HepG2 (cell line): ENCODE data around the gene SPPL2B. TPM values are rescaled to one million over a fixed set of nuclear protein-coding genes. Genes with fewer than 3 reads are reported as not detected.
A peak's percentile ranks its signal among the peaks of the same experiment; 100 is the strongest.

Experiments
- CHD2 ChIP-seq: IDR thresholded peaks from 2 replicates; pipeline ENCODE4 v1.6.1; 2011; ENCODE audit warnings: low read depth, low read length, improper control_type of control experiment
- KMT2B ChIP-seq: IDR thresholded peaks from 2 replicates; pipeline ENCODE4 v1.6.1; 2016; ENCODE audit warnings: missing genetic modification reagents, missing compliant biosample characterization
- MATR3 ChIP-seq: sonication (generic); formaldehyde crosslinking; IDR thresholded peaks from 2 replicates; pipeline ENCODE4 v1.4.0; 2020; ENCODE audit warnings: missing genetic modification reagents
- MZF1 ChIP-seq: sonication (generic); formaldehyde crosslinking; IDR thresholded peaks from 2 replicates; pipeline ENCODE4 v1.8.1; 2023; ENCODE audit warnings: mild to moderate bottlenecking, missing genetic modification reagents, borderline replicate concordance
- PCBP2 ChIP-seq: fragments of 200-400 bp; formaldehyde crosslinking; optimal IDR thresholded peaks from 2 replicates; pipeline ENCODE3; 2018; ENCODE audit warnings: low read length, low read depth; ENCODE audit not compliant: poor library complexity, severe bottlenecking
- RAD21 ChIP-seq: fragments of 450-650 bp; formaldehyde crosslinking; IDR thresholded peaks from 2 replicates; pipeline ENCODE4 v1.5.0; 2020; ENCODE audit warnings: mild to moderate bottlenecking
- ZBTB38 ChIP-seq: sonication (generic); formaldehyde crosslinking; IDR thresholded peaks from 2 replicates; pipeline ENCODE4 v1.5.1; 2020; ENCODE audit warnings: mild to moderate bottlenecking, missing genetic modification reagents
- ZFP82 ChIP-seq: sonication (generic); formaldehyde crosslinking; IDR thresholded peaks from 2 replicates; pipeline ENCODE4 v1.5.1; 2020; ENCODE audit warnings: mild to moderate bottlenecking, missing genetic modification reagents, borderline replicate concordance
- ZNF234 ChIP-seq: sonication (generic); formaldehyde crosslinking; conservative IDR thresholded peaks from 2 replicates; pipeline ENCODE4 v1.5.1; 2020; ENCODE audit warnings: mild to moderate bottlenecking, missing genetic modification reagents
- ZNF501 ChIP-seq: sonication (generic); formaldehyde crosslinking; IDR thresholded peaks from 2 replicates; pipeline ENCODE4 v1.5.1; 2020; ENCODE audit warnings: mild to moderate bottlenecking, moderate library complexity, missing genetic modification reagents
- ZNF598 ChIP-seq: sonication (generic); formaldehyde crosslinking; IDR thresholded peaks from 2 replicates; pipeline ENCODE4 v1.5.1; 2020; ENCODE audit warnings: mild to moderate bottlenecking, missing genetic modification reagents, borderline replicate concordance
- ZNF615 ChIP-seq: sonication (generic); formaldehyde crosslinking; IDR thresholded peaks from 2 replicates; pipeline ENCODE4 v1.5.0; 2020; ENCODE audit warnings: mild to moderate bottlenecking, missing genetic modification reagents, borderline replicate concordance
- ZNF724P ChIP-seq: sonication (generic); formaldehyde crosslinking; IDR thresholded peaks from 2 replicates; pipeline ENCODE4 v1.8.0; 2022; ENCODE audit warnings: missing genetic modification reagents, borderline replicate concordance
- ZSCAN31 ChIP-seq: sonication (generic); formaldehyde crosslinking; IDR thresholded peaks from 2 replicates; pipeline ENCODE4 v1.5.0; 2020; ENCODE audit warnings: low read depth, mild to moderate bottlenecking, missing genetic modification reagents
- polyA plus RNA-seq, 8 experiments: library from polyadenylated mRNA; depleted of rRNA in 3 of 8; stranded (reverse) in 7 of 8; unstranded in 1 of 8; fragments of >200 nt; fragmentation: Illumina TruSeq in 4 of 8; extraction: Trizol in 4 of 8; gene quantifications; 2 replicates each; pipeline versions ENCODE4 v1.2.1 to v1.2.3, GENCODE V29; 2011 to 2016; ENCODE audit warnings: low read depth in 4 of 8, missing spikeins in 1 of 8, mixed read lengths in 1 of 8; ENCODE audit not compliant: insufficient read depth in 1 of 8
- total RNA-seq, 5 experiments: library from RNA; depleted of rRNA; stranded (reverse); fragments of >200 nt; fragmentation: Illumina TruSeq; extraction: Trizol; gene quantifications; 2 replicates each; pipeline ENCODE4 v1.2.3, GENCODE V29; 2016; ENCODE audit warnings: low read depth in 1 of 5
- TF ChIP-seq, protein P1 (sequence below): sonication (generic); formaldehyde crosslinking; IDR thresholded peaks from 2 replicates; pipeline ENCODE4 v1.5.0; 2020; ENCODE audit warnings: missing genetic modification reagents
- TF ChIP-seq, protein P2 (sequence below): sonication (generic); formaldehyde crosslinking; IDR thresholded peaks from 2 replicates; pipeline ENCODE4 v1.4.0; 2020; ENCODE audit warnings: missing genetic modification reagents
- TF ChIP-seq, protein P3 (sequence below): sonication (generic); formaldehyde crosslinking; IDR thresholded peaks from 2 replicates; pipeline ENCODE4 v1.4.0; 2020; ENCODE audit warnings: missing genetic modification reagents
- TF ChIP-seq, protein P4 (sequence below): sonication (generic); formaldehyde crosslinking; IDR thresholded peaks from 2 replicates; pipeline ENCODE4 v1.4.0; 2020; ENCODE audit warnings: mild to moderate bottlenecking, missing genetic modification reagents
- TF ChIP-seq, protein P5 (sequence below): IDR thresholded peaks from 2 replicates; pipeline ENCODE4 v1.6.1; 2016; ENCODE audit warnings: control low read depth

The SPPL2B gene
- total and polyA plus RNA-seq, 2 of the 13 experiments (the other 11 are each of a cell fraction or from before 2014, with no cell fraction given) = 14.9 to 15.2 TPM

DNA sequence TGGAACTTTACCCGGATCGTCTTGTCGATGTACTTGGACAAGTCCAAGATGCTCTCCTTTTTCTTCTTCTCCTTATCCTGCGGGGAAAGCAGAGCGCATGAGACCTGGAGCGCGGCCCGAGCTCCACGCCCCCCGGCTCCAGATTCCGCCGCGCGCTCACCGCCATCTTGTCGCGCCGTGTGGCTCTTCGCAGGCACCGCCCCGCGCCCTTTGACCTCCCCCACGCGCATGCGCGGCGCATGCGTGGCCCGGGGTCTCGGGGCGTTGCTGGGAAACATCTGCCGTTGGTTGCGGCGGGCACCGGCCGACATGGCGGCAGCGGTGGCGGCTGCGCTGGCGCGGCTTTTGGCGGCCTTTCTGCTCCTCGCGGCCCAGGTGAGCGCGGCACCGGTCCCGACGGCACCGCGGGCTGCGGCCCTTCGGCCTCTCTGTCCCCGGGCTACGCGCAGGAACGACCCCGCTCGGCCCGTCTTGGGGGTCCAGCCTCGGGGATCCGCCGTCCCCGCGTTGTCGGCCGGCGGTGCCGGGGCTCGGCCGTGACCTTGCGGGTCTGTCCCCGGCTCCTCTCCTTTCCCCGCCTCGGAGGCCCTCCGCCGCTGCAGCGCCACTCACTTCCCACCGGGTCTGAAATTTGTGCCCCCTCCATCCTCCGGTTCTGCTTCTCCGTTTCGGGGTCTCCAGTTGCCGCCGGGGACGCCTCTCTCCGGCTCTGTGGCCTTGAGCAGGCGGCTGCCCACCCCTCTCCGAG is at the start of gene SPPL2B, which contains the start of gene LSM7 (continued):
- TF ChIP-seq, protein P1, sequence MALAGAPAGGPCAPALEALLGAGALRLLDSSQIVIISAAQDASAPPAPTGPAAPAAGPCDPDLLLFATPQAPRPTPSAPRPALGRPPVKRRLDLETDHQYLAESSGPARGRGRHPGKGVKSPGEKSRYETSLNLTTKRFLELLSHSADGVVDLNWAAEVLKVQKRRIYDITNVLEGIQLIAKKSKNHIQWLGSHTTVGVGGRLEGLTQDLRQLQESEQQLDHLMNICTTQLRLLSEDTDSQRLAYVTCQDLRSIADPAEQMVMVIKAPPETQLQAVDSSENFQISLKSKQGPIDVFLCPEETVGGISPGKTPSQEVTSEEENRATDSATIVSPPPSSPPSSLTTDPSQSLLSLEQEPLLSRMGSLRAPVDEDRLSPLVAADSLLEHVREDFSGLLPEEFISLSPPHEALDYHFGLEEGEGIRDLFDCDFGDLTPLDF (CRISPR knock-in tag) = 0 out of 2 replicates have a peak, but pooled peaks have one; percentile 62
- TF ChIP-seq CHD2 = peak; percentile 49; the same call in 1 of the 2 replicates
- TF ChIP-seq MZF1 (CRISPR knock-in tag) = no peak
- TF ChIP-seq ZNF234 (CRISPR knock-in tag) = no peak; the same call in 1 of the 2 replicates
- no peak for TF ChIP-seq ZNF615 (CRISPR knock-in tag)
- TF ChIP-seq ZNF724P (CRISPR knock-in tag) = peak; percentile 59; the same call in 1 of the 2 replicates
- peak; percentile 52; the same call in 1 of the 2 replicates for TF ChIP-seq ZNF501 (CRISPR knock-in tag)
- TF ChIP-seq, protein P2, sequence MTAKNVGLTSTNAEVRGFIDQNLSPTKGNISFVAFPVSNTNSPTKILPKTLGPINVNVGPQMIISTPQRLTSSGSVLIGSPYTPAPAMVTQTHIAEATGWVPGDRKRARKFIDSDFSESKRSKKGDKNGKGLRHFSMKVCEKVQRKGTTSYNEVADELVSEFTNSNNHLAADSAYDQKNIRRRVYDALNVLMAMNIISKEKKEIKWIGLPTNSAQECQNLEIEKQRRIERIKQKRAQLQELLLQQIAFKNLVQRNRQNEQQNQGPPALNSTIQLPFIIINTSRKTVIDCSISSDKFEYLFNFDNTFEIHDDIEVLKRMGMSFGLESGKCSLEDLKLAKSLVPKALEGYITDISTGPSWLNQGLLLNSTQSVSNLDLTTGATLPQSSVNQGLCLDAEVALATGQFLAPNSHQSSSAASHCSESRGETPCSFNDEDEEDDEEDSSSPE (CRISPR knock-in tag) = 0 out of 2 replicates have a peak, but pooled peaks have one; percentile 57
- TF ChIP-seq ZNF598 (CRISPR knock-in tag) = no peak
- TF ChIP-seq, protein P3, sequence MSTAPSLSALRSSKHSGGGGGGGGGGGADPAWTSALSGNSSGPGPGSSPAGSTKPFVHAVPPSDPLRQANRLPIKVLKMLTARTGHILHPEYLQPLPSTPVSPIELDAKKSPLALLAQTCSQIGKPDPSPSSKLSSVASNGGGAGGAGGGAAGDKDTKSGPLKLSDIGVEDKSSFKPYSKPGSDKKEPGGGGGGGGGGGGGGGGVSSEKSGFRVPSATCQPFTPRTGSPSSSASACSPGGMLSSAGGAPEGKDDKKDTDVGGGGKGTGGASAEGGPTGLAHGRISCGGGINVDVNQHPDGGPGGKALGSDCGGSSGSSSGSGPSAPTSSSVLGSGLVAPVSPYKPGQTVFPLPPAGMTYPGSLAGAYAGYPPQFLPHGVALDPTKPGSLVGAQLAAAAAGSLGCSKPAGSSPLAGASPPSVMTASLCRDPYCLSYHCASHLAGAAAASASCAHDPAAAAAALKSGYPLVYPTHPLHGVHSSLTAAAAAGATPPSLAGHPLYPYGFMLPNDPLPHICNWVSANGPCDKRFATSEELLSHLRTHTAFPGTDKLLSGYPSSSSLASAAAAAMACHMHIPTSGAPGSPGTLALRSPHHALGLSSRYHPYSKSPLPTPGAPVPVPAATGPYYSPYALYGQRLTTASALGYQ = no peak
- TF ChIP-seq RAD21 (CRISPR knock-in tag) = peak; percentile 47; the same call in 1 of the 2 replicates
- TF ChIP-seq ZBTB38 (CRISPR knock-in tag) = peak; percentile 21; the same call in 1 of the 2 replicates
- TF ChIP-seq, protein P4, sequence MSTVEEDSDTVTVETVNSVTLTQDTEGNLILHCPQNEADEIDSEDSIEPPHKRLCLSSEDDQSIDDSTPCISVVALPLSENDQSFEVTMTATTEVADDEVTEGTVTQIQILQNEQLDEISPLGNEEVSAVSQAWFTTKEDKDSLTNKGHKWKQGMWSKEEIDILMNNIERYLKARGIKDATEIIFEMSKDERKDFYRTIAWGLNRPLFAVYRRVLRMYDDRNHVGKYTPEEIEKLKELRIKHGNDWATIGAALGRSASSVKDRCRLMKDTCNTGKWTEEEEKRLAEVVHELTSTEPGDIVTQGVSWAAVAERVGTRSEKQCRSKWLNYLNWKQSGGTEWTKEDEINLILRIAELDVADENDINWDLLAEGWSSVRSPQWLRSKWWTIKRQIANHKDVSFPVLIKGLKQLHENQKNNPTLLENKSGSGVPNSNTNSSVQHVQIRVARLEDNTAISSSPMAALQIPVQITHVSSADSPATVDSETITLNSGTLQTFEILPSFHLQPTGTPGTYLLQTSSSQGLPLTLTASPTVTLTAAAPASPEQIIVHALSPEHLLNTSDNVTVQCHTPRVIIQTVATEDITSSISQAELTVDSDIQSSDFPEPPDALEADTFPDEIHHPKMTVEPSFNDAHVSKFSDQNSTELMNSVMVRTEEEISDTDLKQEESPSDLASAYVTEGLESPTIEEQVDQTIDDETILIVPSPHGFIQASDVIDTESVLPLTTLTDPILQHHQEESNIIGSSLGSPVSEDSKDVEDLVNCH (CRISPR knock-in tag) = no peak
- no peak for TF ChIP-seq PCBP2
- peak; percentile 35; the same call in 1 of the 2 replicates for TF ChIP-seq ZFP82 (CRISPR knock-in tag)
- TF ChIP-seq ZSCAN31 (CRISPR knock-in tag) = peak; percentile 44; the same call in 1 of the 2 replicates
- TF ChIP-seq MATR3 (CRISPR knock-in tag) = no peak
- TF ChIP-seq KMT2B (CRISPR knock-in tag) = peak; percentile 58; the same call in 1 of the 2 replicates
- TF ChIP-seq, protein P5, sequence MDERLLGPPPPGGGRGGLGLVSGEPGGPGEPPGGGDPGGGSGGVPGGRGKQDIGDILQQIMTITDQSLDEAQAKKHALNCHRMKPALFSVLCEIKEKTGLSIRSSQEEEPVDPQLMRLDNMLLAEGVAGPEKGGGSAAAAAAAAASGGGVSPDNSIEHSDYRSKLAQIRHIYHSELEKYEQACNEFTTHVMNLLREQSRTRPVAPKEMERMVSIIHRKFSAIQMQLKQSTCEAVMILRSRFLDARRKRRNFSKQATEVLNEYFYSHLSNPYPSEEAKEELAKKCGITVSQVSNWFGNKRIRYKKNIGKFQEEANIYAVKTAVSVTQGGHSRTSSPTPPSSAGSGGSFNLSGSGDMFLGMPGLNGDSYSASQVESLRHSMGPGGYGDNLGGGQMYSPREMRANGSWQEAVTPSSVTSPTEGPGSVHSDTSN (CRISPR knock-in tag) = no peak
